ENCODE measurements around the gene PCDHA6.

The PCDHA6 gene

GRCh38 chr5:140855772-140856674, 28.3 kb downstream of the PCDHA6 start, which contains the start of gene PCDHA10:
TSS of gene PCDHA10 (plus strand) at chr5:140855897. CDS start at chr5:140856049, 152 bp downstream.
- no peak within 1 kb of the TSS for H3K23ac ChIP-seq (ENCODE audit: low read length in 2 of 2)
- H2BK5ac ChIP-seq (ENCODE audit: low read depth, low read length, poor library complexity, severe bottlenecking), result no peak within 1 kb of the TSS
- H3K27me3 ChIP-seq (ENCODE audit: control insufficient read depth in 1 of 2, insufficient read depth in 1 of 2, low read length in 2 of 2), result no peaks in the 10 kb centered on the region
- no peak within 1 kb of the TSS for H2BK120ac ChIP-seq (ENCODE audit: low read depth, low read length)
- H3K18ac ChIP-seq (ENCODE audit: low read depth in 1 of 2, low read length in 2 of 2), result no peak within 1 kb of the TSS
- no peaks in the 10 kb centered on the region for H3K4me1 ChIP-seq (ENCODE audit: control insufficient read depth, insufficient read depth, low read depth, low read length)
- peak; percentile 78 for DNase-seq
- no peak within 1 kb of the TSS for H3K9ac ChIP-seq (ENCODE audit: low read length)
- no peak within 1 kb of the TSS for H2BK12ac ChIP-seq (ENCODE audit: low read length in 2 of 2)
- WGBS, result 14% methylated on average over 18 of the region's 44 CpGs
- H3K79me1 ChIP-seq (replicated peaks; ENCODE audit: low read length, poor library complexity, severe bottlenecking), result no peaks in the 10 kb centered on the region
- H4K91ac ChIP-seq (ENCODE audit: low read length), result no peak within 1 kb of the TSS
- no peak within 1 kb of the TSS for H3K4me2 ChIP-seq (ENCODE audit: low read length, poor library complexity, severe bottlenecking)
- H3K27ac ChIP-seq (ENCODE audit: low read length, poor library complexity, severe bottlenecking), result no peak within 1 kb of the TSS
- no peak within 1 kb of the TSS for H2AFZ ChIP-seq (ENCODE audit: low read depth, low read length)
- H3K4ac ChIP-seq (ENCODE audit: low read depth in 1 of 2, low read length in 2 of 2), result no peak within 1 kb of the TSS
- no peak within 1 kb of the TSS for H3K14ac ChIP-seq (ENCODE audit: low read length in 2 of 2)
- H4K8ac ChIP-seq (ENCODE audit: low read length), result peak within 1 kb of the TSS; percentile 41
- H3K9me3 ChIP-seq (ENCODE audit: control insufficient read depth, low read length), result peaks cover 42% of the 10 kb centered on the region
- peak within 1 kb of the TSS in 1 of 2 experiments; percentile 37 for H3K4me3 ChIP-seq (ENCODE audit: insufficient read depth in 1 of 2, low read depth in 1 of 2, low read length in 2 of 2)
- H2BK15ac ChIP-seq (ENCODE audit: low read depth, poor library complexity, severe bottlenecking), result no peak within 1 kb of the TSS
- no peak within 1 kb of the TSS for H2AK5ac ChIP-seq (ENCODE audit: low read length, severe bottlenecking)
- H3K36me3 ChIP-seq (ENCODE audit: control insufficient read depth in 1 of 2, insufficient read depth in 2 of 2, low read depth in 1 of 2, low read length in 2 of 2), result peaks cover 0 to 9% of the 10 kb centered on the region in 2 experiments

GRCh38 chr5:140857177-140857986, 29.6 kb downstream of the PCDHA6 start:
- H3K4me3 ChIP-seq (ENCODE audit: insufficient read depth in 1 of 2, low read depth in 1 of 2, low read length in 2 of 2), result no peak overlapping the region
- WGBS, result 98% methylated on average over 83 of the region's 94 CpGs
- H2BK15ac ChIP-seq (ENCODE audit: low read depth, poor library complexity, severe bottlenecking), result no peak overlapping the region
- H3K4ac ChIP-seq (ENCODE audit: low read depth in 1 of 2, low read length in 2 of 2), result no peak overlapping the region
- no peak overlapping the region for H2BK12ac ChIP-seq (ENCODE audit: low read length in 2 of 2)
- no peak overlapping the region for H3K9ac ChIP-seq (ENCODE audit: low read length)
- no peak overlapping the region for H3K23ac ChIP-seq (ENCODE audit: low read length in 2 of 2)
- peak overlapping the region; percentile 3 for H4K91ac ChIP-seq (ENCODE audit: low read length)
- H3K9me3 ChIP-seq (ENCODE audit: control insufficient read depth, low read length), result peaks cover 50% of the 10 kb centered on the region
- H3K79me1 ChIP-seq (replicated peaks; ENCODE audit: low read length, poor library complexity, severe bottlenecking), result no peaks in the 10 kb centered on the region
- no peak overlapping the region for H4K8ac ChIP-seq (ENCODE audit: low read length)
- H2BK5ac ChIP-seq (ENCODE audit: low read depth, low read length, poor library complexity, severe bottlenecking), result no peak overlapping the region
- no peak overlapping the region for H3K27ac ChIP-seq (ENCODE audit: low read length, poor library complexity, severe bottlenecking)
- H3K18ac ChIP-seq (ENCODE audit: low read depth in 1 of 2, low read length in 2 of 2), result no peak overlapping the region
- H3K4me1 ChIP-seq (ENCODE audit: control insufficient read depth, insufficient read depth, low read depth, low read length), result peaks cover under 1% of the 10 kb centered on the region
- H3K14ac ChIP-seq (ENCODE audit: low read length in 2 of 2), result no peak overlapping the region
- no peak overlapping the region for H3K4me2 ChIP-seq (ENCODE audit: low read length, poor library complexity, severe bottlenecking)
- H2AFZ ChIP-seq (ENCODE audit: low read depth, low read length), result no peak overlapping the region
- peaks cover 0 to 10% of the 10 kb centered on the region in 2 experiments for H3K36me3 ChIP-seq (ENCODE audit: control insufficient read depth in 1 of 2, insufficient read depth in 2 of 2, low read depth in 1 of 2, low read length in 2 of 2)
- H2AK5ac ChIP-seq (ENCODE audit: low read length, severe bottlenecking), result no peak overlapping the region
- DNase-seq, result no peak
- no peaks in the 10 kb centered on the region for H3K27me3 ChIP-seq (ENCODE audit: control insufficient read depth in 1 of 2, insufficient read depth in 1 of 2, low read length in 2 of 2)
- no peak overlapping the region for H2BK120ac ChIP-seq (ENCODE audit: low read depth, low read length)

GRCh38 chr5:140857987-140858240, 30.2 kb downstream of the PCDHA6 start:
- Histone ChIP-seq H3K9ac (ENCODE audit: low read length) (no peak overlapping the region), H3K9me3 (ENCODE audit: control insufficient read depth, low read length) (peaks cover 53% of the 10 kb centered on the region), H3K4me1 (ENCODE audit: control insufficient read depth, insufficient read depth, low read depth, low read length) (peaks cover 4% of the 10 kb centered on the region), H3K14ac (ENCODE audit: low read length in 2 of 2) (no peak overlapping the region), H3K18ac (ENCODE audit: low read depth in 1 of 2, low read length in 2 of 2) (no peak overlapping the region), H2AFZ (ENCODE audit: low read depth, low read length) (no peak overlapping the region), H2BK5ac (ENCODE audit: low read depth, low read length, poor library complexity, severe bottlenecking) (no peak overlapping the region), H3K4me3 (ENCODE audit: insufficient read depth in 1 of 2, low read depth in 1 of 2, low read length in 2 of 2) (no peak overlapping the region), H3K79me1 (replicated peaks; ENCODE audit: low read length, poor library complexity, severe bottlenecking) (no peaks in the 10 kb centered on the region), H3K27ac (ENCODE audit: low read length, poor library complexity, severe bottlenecking) (no peak overlapping the region), H3K36me3 (ENCODE audit: control insufficient read depth in 1 of 2, insufficient read depth in 2 of 2, low read depth in 1 of 2, low read length in 2 of 2) (peaks cover 0 to 15% of the 10 kb centered on the region in 2 experiments), H4K8ac (ENCODE audit: low read length) (no peak overlapping the region), H3K27me3 (ENCODE audit: control insufficient read depth in 1 of 2, insufficient read depth in 1 of 2, low read length in 2 of 2) (no peaks in the 10 kb centered on the region), H2BK12ac (ENCODE audit: low read length in 2 of 2) (no peak overlapping the region), H2AK5ac (ENCODE audit: low read length, severe bottlenecking) (no peak overlapping the region), H2BK15ac (ENCODE audit: low read depth, poor library complexity, severe bottlenecking) (no peak overlapping the region), H3K4me2 (ENCODE audit: low read length, poor library complexity, severe bottlenecking) (no peak overlapping the region), H3K4ac (ENCODE audit: low read depth in 1 of 2, low read length in 2 of 2) (no peak overlapping the region), H2BK120ac (ENCODE audit: low read depth, low read length) (no peak overlapping the region), H4K91ac (ENCODE audit: low read length) (peak overlapping the region; percentile 3), H3K23ac (ENCODE audit: low read length in 2 of 2) (no peak overlapping the region)
- WGBS, result over 99% methylated on average over 22 of the region's 22 CpGs
- no peak for DNase-seq
